NOMO-1 (cell line): ENCODE results near the gene FNIP2.
"Not testable (repeated sequence)": the region's sequence is repeated elsewhere in the genome, so short reads cannot be mapped to it uniquely, and the experiment has no call there.

Experiments
- DNase-seq, 2 experiments: peaks; one replicate each; lab custom pipeline; 2025; ENCODE audit not compliant: unreplicated experiment in 2 of 2; lab: John Stamatoyannopoulos, UW

The FNIP2 gene

DNA sequence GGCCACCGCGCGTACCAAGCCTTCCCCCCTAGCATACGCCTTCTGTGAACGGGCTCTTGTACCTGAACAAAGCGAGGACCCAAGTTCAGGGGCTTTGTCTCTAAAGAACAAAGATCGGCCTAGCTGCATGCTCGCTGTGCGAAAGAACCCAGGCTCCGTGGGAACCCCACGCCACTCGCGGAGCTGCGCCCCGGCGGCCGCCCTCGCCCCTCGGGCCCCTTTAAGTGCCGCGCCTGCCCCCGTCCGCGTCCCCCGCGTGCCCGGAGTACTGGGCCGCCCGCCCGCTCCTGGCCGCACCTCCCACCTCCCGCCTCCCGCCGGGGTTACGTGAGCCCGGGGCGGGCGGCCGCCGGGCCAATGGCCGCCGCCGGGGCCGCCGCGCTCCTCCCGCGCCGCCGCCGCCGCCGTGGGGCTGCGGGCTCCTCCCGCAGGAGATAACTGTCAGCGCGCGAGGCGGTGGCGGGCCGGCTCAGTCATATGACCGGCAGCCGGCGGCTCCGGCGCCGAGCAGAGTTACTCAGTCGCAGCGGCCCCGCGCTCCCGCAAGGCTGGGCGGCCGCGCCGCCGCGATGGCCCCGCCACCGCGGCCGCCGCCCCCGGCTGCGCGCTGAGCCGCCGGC, at the start of gene FNIP2:
Gene FNIP2 (plus strand): TSS at position 472 of the 620 bp plus-strand sequence. CDS start 187 bp downstream, outside the sequence.
- peak; percentile 44 to 81 for DNase-seq

DNA sequence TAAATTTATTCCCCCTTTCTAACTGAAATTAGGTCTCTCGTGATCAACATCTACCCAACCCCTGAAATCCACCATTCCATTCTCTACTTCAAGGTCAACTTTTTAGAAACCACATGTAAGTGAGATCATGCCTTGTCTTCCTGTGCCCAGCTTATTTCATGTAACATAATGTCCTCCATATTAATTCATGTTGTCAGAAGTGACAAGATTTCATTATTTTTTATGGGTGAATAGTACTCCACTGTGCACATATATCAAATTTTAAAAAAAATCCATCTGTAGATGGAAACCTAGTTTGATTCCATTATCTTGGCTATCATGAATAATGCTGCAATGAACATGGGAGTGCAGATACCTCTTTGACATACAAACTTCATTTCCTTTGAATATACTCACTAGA, 47.1 kb upstream of the FNIP2 start:
- DNase-seq, result no peak

DNA sequence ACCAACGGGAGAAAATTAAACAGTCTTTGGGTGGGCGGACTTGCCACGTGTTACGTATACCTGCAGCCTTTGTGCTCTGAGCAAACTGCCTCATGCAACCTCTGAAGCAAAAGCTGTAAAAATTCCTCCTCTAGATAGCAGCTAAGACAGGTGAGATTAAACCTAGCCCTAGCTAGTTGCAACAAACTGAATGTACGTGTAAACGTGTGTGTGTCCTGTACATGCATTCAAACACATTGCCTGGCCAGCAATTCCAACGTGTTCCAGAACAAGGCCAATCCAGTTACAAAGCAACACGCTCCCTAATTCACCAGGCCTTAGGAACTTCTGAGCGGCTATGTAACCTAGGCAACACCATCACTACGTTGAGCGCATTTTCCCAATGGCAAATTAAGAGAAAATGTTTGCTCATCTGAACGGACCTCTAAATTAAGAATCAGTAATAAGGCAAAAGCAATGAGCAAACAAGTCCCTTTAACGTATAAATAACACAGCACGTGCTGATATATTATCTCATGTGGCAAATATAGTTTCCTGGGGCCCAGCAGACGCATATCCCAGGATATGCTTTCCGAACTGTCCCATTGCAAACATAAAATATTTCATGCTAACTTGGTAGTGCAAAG, 46.4 kb upstream of the FNIP2 start:
- DNase-seq, result peak in 1 of 2 experiments; percentile 16

DNA sequence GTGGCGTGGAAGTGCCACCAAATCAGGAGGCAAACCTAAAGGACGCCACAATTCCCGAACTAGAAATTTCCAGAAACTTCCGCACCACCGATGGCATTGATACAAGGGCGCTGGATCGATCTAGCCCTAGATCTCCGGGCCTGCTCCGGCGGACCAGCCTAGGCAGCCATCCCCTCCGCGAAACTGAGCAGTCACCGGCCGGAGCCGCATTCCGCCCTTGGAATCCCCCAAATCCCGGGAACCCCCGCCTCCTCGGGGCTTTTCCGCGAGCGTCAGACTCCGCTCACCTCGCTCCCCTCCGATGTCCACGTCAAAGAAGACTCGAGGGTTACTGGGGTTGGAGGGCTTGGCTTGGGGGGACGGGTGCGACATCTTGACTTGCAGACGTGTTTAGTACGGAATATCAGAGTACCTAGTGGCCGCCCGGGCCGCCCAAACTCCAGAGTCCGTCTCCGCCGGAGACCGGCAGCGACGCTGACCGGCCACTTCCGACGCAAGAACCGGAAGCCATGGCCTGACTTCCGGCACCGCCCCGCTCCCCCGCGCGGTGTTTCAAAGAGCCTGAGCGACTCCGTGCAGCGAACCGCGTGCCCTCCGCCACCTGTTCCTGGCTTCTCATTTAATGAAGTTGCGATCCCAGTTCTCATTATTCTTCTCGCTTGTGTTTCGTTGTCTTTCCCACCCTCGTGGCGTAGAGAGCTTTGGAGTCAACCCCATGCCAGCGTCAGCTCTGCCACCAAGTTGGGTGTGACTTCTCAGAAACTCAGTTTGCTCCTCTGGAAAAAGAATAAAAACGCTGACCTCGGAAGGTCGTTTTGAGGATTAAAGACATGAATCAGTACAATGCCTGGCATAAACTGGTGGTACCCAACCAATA, 45.7 kb upstream of the FNIP2 start, which contains the start of gene PPID:
Gene PPID (minus strand): TSS at position 480 of the 877 bp plus-strand sequence. CDS start 108 bp downstream, at position 372.
- DNase-seq, result peak; percentile 74 to 84

DNA sequence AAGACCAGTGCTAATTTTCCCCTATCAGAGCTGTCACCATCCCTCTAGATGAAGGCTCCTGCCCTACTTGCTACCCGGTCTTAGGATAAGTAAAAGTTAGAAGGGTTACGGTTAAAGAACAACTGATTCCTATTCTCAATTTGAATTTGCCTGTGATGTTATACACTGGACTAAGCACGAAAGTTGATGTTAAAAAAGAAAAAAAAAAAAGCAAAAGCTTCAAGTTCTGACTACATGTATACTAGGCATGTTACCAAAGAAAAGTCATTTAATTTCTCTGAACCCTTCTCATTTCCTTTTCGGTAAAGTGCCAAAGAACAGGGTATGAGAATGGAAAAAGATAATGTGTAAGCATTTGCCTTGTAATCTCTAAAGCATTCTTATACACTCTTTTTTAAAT, 44.2 kb upstream of the FNIP2 start:
- no peak for DNase-seq

DNA sequence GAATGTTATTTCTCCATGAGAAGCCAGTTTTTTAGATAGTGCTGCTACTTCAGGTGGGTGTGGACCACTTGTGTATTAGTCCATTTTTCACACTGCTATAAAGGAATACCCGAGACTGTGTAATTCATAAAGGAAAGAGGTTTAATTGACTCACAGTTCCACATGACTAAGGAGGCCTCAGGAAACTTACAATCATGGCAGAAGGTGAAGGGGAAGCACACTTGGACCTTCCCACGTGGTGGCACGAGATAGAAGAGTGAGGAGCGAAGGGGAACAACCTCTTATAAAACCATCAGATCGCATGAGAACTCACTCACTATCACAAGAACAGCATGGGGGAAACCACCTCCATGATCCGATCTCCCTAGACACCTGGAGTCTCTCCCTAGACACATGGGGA, 42.2 kb upstream of the FNIP2 start:
- DNase-seq, result no peak

DNA sequence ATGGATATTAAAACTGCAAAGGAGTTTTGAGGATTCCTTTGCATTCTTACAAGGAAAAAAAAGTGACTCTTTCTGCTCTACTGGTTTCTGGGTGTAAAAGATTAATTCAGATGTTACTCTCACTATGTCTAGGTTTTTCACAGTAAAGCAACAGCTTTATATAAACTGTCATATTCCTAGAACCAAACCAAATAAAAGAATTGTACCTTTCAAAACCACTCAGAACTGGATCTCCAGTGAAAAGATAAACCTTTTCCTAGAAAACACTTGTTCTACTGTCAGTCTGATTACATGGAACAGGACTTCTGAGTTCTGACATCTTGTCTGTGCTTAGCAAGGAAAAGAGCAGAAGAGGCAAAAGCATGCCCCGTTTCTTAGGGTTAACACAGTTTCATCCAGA, 40.6 kb upstream of the FNIP2 start:
- DNase-seq, result no peak

DNA sequence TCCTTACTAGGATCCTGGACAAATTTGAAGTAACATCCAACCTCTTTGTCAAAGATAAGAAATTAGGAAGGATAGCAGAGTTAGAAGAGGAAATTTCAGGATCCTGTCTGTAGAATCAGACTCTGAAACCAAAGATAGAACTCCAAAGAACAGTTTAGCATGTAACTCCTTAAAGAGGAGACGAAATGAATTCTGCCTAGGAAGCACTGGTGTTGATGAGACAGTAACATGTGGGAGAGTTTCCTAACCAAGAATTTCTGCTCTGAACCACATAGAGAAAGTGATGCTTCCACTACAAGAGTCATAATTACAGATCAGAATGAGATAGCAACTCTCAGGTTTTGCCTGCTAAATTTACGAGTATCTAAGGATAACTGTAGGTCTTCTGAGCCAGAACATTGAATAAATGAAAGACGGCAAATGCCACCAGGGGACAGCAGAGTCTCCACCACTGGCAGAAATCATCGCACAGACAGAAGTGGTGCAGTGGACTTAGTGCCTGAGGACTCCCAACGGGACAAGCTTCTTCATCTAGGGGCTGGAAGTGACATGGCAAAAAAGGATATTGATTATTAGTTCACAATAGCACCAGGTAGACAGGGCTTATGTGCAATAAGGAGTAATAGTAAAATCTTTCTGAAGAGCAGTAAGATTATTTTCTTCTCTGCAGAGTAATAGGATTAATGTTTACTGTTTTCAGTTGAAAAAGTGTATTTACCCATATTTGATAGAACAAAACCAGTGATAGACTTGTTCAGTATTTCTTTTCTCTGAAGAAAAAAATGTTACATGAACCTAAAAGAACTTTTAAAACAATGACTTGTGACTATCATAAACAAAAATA, 38.9 kb upstream of the FNIP2 start:
- peak; percentile 9 to 42 for DNase-seq

DNA sequence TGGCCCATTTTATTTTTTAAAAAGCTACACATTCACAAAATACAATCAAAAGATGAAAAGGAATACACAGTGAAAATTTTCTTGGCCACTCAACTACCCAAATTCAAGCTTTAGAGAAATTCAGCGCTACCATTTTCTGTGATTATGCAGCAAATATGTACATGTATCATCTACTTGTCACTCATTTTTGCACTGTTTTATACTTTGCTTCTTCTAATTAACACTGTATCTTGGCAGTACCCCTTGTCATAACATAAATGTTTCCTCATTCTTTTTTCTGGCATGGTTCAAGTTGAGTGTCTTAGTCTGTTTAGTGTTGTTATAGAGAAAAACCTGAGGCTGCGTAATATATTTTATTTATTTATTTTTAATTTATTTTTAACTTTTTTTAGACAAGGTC, 30.0 kb upstream of the FNIP2 start:
- no peak for DNase-seq

DNA sequence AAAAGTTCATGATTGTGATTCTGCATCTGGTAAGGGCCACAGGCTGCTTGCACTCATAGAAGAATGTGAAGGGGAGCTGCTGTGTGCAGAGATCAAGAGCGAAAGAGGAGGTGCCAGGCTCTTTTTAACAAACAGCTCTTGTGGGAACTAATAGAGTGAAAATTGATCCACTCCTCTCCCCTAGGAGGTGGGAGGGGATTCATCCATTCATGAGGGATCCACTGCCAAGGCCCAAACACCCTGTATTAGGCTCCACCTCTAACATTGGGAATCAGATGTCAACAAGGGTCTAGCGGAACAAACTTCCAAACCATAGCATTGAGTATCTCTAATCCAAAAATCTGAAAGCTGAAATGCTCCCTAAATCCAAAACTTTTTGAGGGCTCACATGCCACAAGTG, 29.2 kb upstream of the FNIP2 start:
- no peak for DNase-seq

DNA sequence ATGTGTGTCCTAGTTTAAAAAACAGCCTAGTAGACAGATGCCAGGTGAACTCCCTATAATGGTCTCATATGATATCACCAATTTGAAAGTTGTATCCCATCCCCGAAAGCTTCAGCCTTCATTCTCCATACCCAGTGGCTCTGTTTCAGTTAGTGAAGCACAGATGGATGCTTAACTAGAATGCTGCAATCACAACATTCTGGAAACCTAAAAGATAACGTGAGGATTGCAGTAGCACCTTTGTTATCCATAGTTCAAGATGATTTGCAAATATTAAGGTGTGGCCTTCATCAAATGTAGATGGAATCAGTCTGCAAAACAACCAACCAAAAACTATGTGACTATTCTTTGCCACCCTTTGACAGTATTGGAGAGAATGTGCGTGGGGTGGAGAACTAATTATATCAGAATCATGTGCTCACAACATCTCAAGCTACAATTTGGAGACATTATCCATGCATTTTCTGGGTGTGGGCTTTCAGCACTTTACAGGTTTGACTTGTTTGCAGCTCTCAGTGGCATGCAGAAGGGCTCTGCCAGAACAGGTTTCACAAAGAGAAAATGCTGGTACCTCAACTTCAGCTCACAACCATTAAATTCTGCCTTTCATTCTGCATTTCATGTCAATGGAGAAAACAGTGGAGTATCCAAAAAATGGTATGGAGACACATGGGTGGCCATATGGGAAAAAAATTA, 27.4 kb upstream of the FNIP2 start:
- no peak for DNase-seq

DNA sequence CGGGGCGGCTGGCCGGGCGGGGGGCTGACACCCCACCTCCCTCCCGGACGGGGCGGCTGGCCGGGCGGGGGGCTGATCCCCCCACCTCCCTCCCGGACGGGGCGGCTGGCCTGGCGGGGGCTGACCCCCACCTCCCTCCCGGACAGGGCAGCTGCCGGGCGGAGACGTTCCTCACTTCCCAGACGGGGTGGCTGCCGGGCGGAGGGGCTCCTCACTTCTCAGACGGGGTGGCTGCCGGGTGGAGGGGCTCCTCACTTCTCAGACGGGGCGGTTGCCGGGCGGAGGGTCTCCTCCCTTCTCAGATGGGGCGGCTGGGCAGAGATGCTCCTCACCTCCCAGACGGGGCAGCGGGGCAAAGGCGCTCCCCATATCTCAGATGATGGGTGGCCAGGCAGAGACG, 22.3 kb upstream of the FNIP2 start:
- not testable (repeated sequence) for DNase-seq

DNA sequence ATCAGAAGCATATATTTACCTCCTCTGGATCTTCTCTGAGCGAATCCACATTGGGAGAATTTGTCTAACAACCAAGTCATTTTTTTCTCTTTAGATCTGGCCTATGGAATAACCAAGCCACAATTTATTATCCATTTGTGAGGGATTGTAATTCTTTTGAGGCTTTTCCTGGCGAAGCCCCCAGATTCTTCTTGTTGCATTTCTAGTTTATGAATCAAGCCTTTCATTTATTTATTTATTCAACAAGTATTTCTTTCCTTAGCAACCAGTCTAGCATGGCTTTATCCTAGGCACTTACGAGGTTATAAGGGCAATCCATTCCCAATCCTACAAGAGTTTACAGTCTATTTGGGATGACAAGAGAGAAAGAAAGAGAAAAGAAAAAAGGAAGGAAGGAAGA, 18.4 kb upstream of the FNIP2 start:
- no peak for DNase-seq

DNA sequence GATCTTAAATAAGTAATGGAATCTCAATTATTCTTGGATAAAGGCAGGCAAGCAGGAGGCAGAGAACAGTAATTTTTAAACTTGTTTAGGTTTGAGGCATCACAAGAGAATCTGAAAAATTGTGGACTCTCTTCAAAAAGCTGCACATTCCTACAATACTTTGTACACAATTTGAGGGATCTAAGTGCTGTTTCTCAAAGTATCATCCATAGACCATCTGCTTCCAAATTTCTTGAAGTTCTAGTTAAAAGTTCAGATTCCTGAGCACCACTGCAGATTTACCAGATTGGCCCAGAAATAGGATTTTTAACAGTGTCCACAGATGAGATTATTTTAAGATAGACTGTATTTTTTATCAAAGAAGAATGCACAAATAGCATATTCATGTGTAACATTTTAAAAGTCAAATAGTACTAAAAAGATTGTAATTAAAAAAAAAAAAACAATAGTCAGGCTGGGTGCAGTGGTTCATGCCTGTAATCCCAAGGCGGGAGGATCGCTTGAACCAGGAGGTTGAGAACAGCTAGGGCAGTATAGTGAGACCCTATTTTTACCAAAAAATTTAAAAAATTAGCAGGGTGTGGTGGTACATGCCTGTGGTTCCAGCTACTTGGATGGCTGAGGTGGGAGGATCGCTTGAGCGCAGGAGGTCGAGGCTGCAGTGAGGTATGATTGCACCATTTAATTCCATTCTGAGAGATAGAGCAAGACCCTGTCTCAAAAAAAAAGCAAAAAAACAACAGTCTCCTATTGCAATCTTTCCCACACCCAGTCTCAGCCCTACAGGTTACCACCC, 14.2 kb upstream of the FNIP2 start:
- DNase-seq, result no peak

DNA sequence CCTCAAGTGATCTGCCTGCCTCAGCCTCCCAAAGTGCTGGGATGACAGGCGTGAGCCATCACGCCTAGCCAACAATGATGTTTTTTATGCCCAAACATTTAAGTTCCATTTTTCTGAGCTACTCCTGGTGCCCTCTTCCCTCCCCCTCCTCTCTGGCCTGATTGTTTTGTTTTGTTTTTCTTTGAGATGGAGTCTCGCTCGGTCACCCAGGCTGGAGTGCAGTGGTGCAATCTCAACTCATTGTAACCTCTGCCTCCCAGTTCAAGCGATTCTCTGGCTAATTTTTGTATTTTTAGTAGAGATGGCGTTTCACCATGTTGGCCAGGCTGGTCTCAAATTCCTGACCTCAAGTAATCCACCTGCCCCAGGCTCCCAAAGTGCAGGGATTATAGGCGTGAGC, 13.0 kb upstream of the FNIP2 start:
- not testable (repeated sequence) for DNase-seq

DNA sequence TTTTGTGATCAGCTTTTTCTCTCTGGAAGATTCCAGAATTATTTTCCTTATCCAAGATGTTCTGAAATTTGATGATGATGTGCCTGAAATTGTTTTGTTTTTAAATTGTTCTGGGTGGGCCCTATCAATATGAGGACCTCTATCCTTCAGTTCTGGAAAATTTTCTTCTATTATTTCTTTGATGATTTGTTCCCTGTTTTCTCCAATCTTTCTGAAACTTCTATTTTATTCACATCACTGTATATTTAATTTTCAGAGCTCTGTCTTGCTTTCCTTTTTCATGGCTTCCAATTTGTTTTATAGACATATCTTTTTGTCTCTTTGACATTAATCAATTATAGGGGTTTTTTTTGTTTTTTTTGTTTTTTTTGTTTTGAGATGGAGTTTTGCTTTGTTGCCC, 12.2 kb upstream of the FNIP2 start:
- DNase-seq, result no peak

DNA sequence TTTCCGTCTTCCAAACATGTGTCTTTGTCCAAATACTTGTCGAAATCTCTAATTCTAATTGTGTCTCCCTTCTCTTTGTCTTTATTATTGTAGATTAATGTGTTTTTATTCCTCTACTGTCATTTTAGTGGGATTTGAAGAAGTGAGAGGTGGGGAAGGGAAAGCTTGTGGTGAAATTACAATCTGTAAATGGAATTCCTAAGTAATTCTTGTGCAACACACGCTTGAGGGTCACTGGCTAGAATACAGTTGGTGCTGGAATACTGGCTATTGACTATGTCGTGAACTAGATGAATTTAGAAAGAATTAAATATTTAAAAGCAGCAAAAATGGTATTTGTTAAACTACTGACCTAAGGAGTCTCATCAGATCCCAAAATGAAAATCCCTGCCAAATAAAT, 10.7 kb upstream of the FNIP2 start:
- DNase-seq, result no peak

DNA sequence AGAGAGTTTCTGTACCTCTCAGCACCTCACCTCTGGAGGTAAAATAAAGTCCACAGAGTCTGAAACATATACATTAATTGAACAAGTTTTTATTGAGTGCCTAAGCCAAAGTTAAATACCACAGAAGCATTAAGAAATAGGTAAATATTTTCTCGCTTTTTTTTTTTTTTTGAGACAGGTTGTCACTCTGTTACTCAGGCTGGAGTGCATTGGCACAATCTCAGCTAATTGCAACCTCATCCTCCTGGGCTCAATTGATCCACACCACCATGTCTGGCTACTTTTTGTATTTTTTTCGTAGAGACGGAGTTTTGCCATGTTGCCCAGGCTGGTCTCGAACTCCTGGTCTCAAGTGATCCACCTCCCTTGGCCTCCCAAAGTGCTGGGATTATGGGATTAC, 10.1 kb upstream of the FNIP2 start:
- no peak for DNase-seq

DNA sequence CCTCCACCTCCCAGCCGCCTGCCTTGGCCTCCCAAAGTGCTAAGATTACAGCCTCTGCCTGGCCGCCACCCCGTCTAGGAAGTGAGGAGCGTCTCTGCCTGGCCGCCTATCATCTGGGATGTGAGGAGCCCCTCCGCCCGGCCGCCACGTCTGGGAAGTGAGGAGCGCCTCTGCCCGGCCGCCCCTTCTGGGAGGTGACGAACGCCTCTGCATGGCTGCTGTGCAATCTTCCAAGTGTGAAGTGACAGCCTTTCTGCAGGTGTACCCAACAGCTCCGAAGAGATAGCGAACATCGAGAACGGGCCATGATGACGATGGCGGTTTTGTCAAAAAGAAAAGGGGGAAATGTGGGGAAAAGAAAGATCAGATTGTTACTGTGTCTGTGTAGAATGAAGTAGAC, 9.3 kb upstream of the FNIP2 start:
- not testable (repeated sequence) for DNase-seq
